ENCODE data around the gene SMYD2.

GRCh38 chr1:214326406-214326805 lies 45.4 kb downstream of the SMYD2 start:
- TF ChIP-seq CTCF (IDR thresholded peaks at IDR 0.05) (no peak), POLR2A (IDR thresholded peaks at IDR 0.05) (no peak)
